Mononuclear cell (primary cell): ENCODE results near the gene FLT3. TPM values are rescaled to one million over a fixed set of nuclear protein-coding genes. Genes with fewer than 3 reads are reported as not detected.

Experiments used
- H3K27me3 ChIP-seq: 2 replicates; pipeline ENCODE4 v1.6.0; 2011; ENCODE audit warnings: low read length, control low read depth; ENCODE audit not compliant: insufficient read depth
- H3K4me1 ChIP-seq: 2 replicates; pipeline ENCODE4 v1.5.1; 2011; ENCODE audit warnings: mild to moderate bottlenecking, low read length, control low read depth; ENCODE audit not compliant: insufficient read depth
- H3K4me3 ChIP-seq: 2 replicates; pipeline ENCODE4 v1.5.1; 2011; ENCODE audit warnings: mild to moderate bottlenecking, low read length, moderate library complexity
- H3K9me3 ChIP-seq: 2 replicates; pipeline ENCODE4 v1.5.1; 2011; ENCODE audit warnings: low read depth, mild to moderate bottlenecking, control low read depth, low read length
- total RNA-seq: library from RNA; depleted of rRNA; stranded (reverse); fragments of >200 nt; gene quantifications from one replicate; pipeline ENCODE4 v1.2.3, GENCODE V29; 2012

FLT3 gene
- total RNA-seq, 1 donor = 4.3 TPM

DNA sequence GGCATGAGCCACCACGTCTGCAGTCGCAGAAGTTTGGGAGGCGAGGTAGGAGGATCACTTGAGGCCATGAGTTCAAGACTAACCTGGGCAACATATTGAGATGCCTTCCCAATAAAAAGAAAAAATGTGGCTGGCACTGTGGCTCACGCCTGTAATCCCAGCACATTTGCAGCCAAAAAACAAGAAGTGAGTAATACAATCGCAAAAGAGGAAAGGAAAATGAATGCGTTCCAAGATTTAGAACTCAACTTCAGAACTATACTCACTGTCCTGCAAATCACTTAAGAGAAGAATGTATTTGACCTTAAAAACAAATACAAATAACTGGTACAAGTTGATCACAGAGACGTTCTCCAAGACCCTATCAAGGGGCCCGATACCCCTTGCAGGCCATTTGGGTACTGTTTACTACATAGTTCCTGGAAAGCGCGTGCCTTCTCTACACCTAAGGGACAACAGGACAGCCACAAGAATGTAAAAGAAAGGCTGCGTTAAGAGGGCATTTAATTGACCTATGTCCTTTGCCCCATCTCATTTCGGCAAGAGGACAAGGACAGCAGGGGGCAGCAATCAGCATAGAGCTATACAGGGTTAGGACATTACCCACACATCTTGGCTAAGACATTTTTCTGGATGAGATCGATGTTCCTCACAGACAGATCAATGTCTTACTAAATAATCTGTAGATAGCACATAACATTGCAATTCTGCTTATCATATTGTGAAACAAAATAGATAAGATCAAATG lies 41.3 kb downstream of the FLT3 start:
- Histone ChIP-seq H3K27me3 (no peaks in the 10 kb centered on the region), H3K4me1 (peaks cover 18% of the 10 kb centered on the region), H3K9me3 (no peaks in the 10 kb centered on the region), H3K4me3 (no peak overlapping the region)

- Histone ChIP-seq H3K27me3 (no peaks in the 10 kb centered on the region), H3K4me3 (no peak overlapping the region)
These were observed 43.2 kb downstream of the FLT3 start for GRCh38 chr13:28056970-28057712.

GRCh38 chr13:28056426-28056825 lies 44.0 kb downstream of the FLT3 start:
- no peaks in the 10 kb centered on the region for H3K9me3 ChIP-seq

More at GRCh38 chr13:28056970-28057712, 43.2 kb downstream of the FLT3 start:
- Histone ChIP-seq H3K9me3 (no peaks in the 10 kb centered on the region), H3K4me1 (peaks cover 18% of the 10 kb centered on the region)

GRCh38 chr13:28055357-28055756 lies 45.0 kb downstream of the FLT3 start:
- no peak overlapping the region for H3K4me3 ChIP-seq
- peaks cover 18% of the 10 kb centered on the region for H3K4me1 ChIP-seq
- H3K9me3 ChIP-seq = no peaks in the 10 kb centered on the region
- no peaks in the 10 kb centered on the region for H3K27me3 ChIP-seq

More at GRCh38 chr13:28056426-28056825, 44.0 kb downstream of the FLT3 start:
- Histone ChIP-seq H3K4me1 (peaks cover 18% of the 10 kb centered on the region), H3K27me3 (no peaks in the 10 kb centered on the region), H3K4me3 (no peak overlapping the region)

DNA sequence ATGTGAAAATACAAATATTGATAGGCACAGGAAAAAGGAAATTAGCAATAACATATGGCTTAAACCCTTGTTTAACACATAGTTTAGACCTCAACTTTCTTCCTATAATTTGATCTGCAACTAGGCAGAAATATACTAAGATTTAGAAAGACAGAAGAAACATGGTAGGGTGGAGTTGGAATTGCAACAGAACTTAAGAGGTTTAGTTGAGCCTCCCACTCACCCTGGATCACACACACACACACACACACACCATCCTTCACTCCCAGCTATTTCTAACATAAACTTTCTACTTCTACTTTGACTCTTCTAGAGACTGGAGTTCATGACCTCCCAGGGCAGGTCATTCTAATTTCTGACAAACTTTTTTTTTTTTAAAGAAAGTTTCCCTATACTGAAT lies 47.4 kb downstream of the FLT3 start:
- Histone ChIP-seq H3K9me3 (no peaks in the 10 kb centered on the region), H3K4me3 (no peak overlapping the region), H3K4me1 (peaks cover 9% of the 10 kb centered on the region), H3K27me3 (no peaks in the 10 kb centered on the region)

- Histone ChIP-seq H3K27me3 (no peaks in the 10 kb centered on the region), H3K9me3 (no peaks in the 10 kb centered on the region), H3K4me3 (no peak overlapping the region), H3K4me1 (peaks cover 10% of the 10 kb centered on the region)
These were observed 50.2 kb downstream of the FLT3 start for GRCh38 chr13:28049880-28050875.

DNA sequence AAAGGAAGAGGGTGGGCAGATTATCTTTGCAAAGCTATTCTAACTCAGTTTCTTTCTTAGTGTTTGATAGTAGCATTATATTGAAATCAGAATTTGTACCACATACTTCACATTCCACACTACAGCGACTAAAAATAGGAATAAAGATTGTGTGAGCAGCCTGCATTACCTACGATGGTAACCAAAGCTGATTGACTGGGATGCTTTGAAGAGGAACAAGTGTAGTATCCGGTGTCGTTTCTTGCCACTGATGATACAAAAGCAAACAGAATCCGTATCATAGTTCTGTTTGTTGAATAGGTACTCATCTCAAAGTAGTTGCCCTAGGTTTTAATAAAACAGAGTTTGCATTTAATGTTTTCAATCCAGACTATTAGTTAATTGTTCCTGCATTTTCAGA lies 51.2 kb downstream of the FLT3 start:
- no peaks in the 10 kb centered on the region for H3K9me3 ChIP-seq
- no peaks in the 10 kb centered on the region for H3K27me3 ChIP-seq
- no peak overlapping the region for H3K4me3 ChIP-seq
- H3K4me1 ChIP-seq = peaks cover 10% of the 10 kb centered on the region

DNA sequence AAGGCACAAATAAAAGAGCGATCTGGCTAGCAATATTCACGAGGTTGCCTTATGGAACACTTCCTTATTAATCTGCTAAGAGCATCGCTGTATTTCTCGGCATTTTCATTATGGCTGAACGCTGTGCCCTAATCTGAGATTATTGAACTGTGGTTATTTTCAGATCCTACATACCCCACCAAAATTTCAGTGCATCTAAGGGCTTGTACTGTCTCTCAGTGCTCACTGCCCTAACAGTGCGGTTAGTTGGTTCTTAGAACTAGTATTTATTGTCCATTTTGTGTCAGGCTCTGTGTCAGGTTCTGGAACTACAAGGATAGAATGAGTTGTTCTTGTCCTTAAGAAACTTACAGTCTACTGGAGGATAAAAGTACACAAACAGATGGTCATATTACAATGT lies 51.6 kb downstream of the FLT3 start:
- H3K4me3 ChIP-seq = no peak overlapping the region
- H3K27me3 ChIP-seq = no peaks in the 10 kb centered on the region
- H3K4me1 ChIP-seq = peaks cover 12% of the 10 kb centered on the region
- H3K9me3 ChIP-seq = no peaks in the 10 kb centered on the region

GRCh38 chr13:28047757-28048388 lies 52.5 kb downstream of the FLT3 start:
- H3K4me3 ChIP-seq = no peak overlapping the region
- H3K27me3 ChIP-seq = no peaks in the 10 kb centered on the region
- H3K9me3 ChIP-seq = no peaks in the 10 kb centered on the region
- peaks cover 21% of the 10 kb centered on the region for H3K4me1 ChIP-seq

GRCh38 chr13:28046981-28047380 lies 53.4 kb downstream of the FLT3 start:
- no peak overlapping the region for H3K4me3 ChIP-seq
- H3K4me1 ChIP-seq = peaks cover 25% of the 10 kb centered on the region

DNA sequence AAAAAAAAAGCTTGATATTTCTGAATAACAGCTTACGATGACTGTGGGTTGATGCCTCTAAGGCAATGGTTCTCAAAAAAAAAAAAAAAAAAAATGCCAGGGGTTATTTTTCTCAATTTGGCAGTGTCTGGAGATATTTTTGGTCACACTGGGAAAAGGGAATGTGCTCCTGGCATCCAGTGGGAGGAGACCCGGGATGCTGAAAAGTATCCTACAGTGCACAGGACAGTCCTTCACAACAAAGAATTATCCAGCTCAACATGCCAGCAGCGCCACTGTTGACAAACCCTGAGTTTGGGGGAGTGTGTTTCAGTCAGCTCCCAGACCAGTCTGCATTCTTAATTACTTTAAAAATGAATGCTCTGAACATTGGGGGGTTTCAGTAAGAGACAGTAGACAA lies 54.5 kb downstream of the FLT3 start:
- Histone ChIP-seq H3K4me3 (no peak overlapping the region), H3K4me1 (peaks cover 35% of the 10 kb centered on the region), H3K27me3 (no peaks in the 10 kb centered on the region), H3K9me3 (no peaks in the 10 kb centered on the region)

More at GRCh38 chr13:28046981-28047380, 53.4 kb downstream of the FLT3 start:
- Histone ChIP-seq H3K27me3 (no peaks in the 10 kb centered on the region), H3K9me3 (no peaks in the 10 kb centered on the region)

DNA sequence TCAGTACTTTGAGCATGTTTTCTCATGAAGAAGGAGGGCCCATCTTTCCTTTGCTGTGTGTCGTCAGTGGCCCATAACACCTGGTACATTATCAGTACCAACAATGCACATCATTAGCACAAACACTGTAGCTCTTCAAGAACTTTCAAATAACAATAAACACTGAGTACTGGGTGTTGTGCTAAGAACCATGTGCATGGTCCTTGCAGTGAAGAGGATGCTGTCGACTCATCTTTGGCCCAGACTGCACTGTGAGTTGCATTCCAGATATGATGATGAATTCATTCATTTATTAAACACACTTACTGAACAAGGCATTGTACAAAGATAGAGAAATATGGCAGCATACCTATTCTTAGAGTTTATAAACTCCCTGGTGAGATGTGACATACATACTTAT lies 55.8 kb downstream of the FLT3 start:
- no peaks in the 10 kb centered on the region for H3K9me3 ChIP-seq
- H3K27me3 ChIP-seq = no peaks in the 10 kb centered on the region
- H3K4me3 ChIP-seq = no peak overlapping the region
- peaks cover 39% of the 10 kb centered on the region for H3K4me1 ChIP-seq

DNA sequence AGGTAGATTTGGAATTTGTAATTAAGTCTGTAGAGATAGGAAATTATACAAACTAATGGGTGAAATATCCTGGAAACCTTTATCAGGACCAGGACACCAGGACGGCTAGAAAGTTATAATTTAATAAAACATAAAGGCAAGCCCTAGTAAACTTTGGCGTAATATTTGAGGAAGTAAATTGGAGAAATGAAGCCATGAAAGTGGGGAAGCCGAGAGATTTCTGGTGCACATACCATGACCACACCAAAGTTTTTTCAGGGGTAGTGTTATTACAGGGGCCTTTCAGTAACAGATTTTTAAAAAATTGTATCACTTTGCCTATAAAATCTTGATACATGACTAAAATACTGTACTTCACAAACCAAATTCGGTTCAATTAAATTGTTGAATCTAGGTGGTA lies 57.2 kb downstream of the FLT3 start:
- Histone ChIP-seq H3K27me3 (no peaks in the 10 kb centered on the region), H3K9me3 (no peaks in the 10 kb centered on the region), H3K4me1 (peaks cover 39% of the 10 kb centered on the region), H3K4me3 (no peak overlapping the region)

- H3K27me3 ChIP-seq = no peaks in the 10 kb centered on the region
- H3K4me3 ChIP-seq = no peak overlapping the region
- H3K4me1 ChIP-seq = peaks cover 34% of the 10 kb centered on the region
- no peaks in the 10 kb centered on the region for H3K9me3 ChIP-seq
These were observed 58.9 kb downstream of the FLT3 start for GRCh38 chr13:28041501-28041900.
